ENCODE data around the gene GATB. TPM values are rescaled to one million over a fixed set of nuclear protein-coding genes. Genes with fewer than 3 reads are reported as not detected.

GATB gene
- total and polyA plus RNA-seq, 2 experiments from 2014 or later: 17.7 to 18.9 TPM

DNA sequence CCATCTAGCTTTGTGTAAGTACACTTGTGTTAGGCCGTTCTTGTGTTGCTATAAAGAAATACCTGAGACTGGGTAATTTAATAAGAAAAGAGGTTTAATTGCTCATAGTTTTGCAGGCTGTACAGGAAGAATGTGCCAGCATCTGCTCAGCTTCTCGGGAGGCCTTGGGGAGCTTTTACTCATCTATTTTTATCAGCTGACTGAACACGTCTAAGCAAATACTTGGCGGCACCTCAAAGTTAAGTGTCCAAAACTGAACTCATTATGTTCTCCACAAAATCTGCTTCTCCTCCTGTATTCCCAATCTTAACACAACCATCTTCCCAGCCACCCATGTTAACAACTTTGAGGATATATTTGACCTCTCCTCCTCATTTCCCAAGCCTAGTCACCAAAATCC is 42.4 kb upstream of the GATB start:
- Histone ChIP-seq H3K4me2 (no peak overlapping the region), H3K9me2 (ENCODE audit: insufficient read depth) (peaks cover 14% of the 10 kb centered on the region; the same call in 1 of the 2 replicates), H3K27ac (ENCODE audit: low read depth) (no peak overlapping the region), H3K27me3 (ENCODE audit: insufficient read depth) (no peaks in the 10 kb centered on the region), H4K20me1 (replicated peaks; ENCODE audit: insufficient read depth) (no peaks in the 10 kb centered on the region), H3K4me1 (ENCODE audit: insufficient read depth) (peaks cover 16% of the 10 kb centered on the region), H3K36me3 (ENCODE audit: insufficient read depth) (no peaks in the 10 kb centered on the region; the same call in 1 of the 2 replicates), H3K79me2 (replicated peaks; ENCODE audit: insufficient read depth) (no peaks in the 10 kb centered on the region), H3F3A (replicated peaks; ENCODE audit: low read depth) (no peaks in the 10 kb centered on the region), H2AFZ (no peak overlapping the region; the same call in 1 of the 2 replicates), H3K4me3 (no peak overlapping the region)
- H3K4me1 Mint-ChIP-seq: peaks cover 19% of the 10 kb centered on the region; the same call in 2 of the 3 replicates
- no peak for ATAC-seq
- TF ChIP-seq EZH2 (IDR thresholded peaks at IDR 0.05; ENCODE audit: low read depth, unreplicated experiment) (no peak), EZH2phosphoT487 (IDR thresholded peaks at IDR 0.05; ENCODE audit: unreplicated experiment) (no peak), STAT1 (IDR thresholded peaks at IDR 0.05; ENCODE audit: unreplicated experiment) (no peak), JUNB (IDR thresholded peaks at IDR 0.05; ENCODE audit: unreplicated experiment) (no peak), ZNF114 (CRISPR knock-in tag; IDR thresholded peaks at IDR 0.05) (no peak), NANOG (IDR thresholded peaks at IDR 0.05; ENCODE audit: borderline replicate concordance) (no peak), ZNF331 (CRISPR knock-in tag; IDR thresholded peaks at IDR 0.05; ENCODE audit: low read depth) (no peak), POLR2AphosphoS5 (IDR thresholded peaks at IDR 0.05; ENCODE audit: low read depth) (no peak), CREB1 (CRISPR knock-in tag; IDR thresholded peaks at IDR 0.05; ENCODE audit: low read depth) (no peak)
- TF ChIP-seq, protein P1, sequence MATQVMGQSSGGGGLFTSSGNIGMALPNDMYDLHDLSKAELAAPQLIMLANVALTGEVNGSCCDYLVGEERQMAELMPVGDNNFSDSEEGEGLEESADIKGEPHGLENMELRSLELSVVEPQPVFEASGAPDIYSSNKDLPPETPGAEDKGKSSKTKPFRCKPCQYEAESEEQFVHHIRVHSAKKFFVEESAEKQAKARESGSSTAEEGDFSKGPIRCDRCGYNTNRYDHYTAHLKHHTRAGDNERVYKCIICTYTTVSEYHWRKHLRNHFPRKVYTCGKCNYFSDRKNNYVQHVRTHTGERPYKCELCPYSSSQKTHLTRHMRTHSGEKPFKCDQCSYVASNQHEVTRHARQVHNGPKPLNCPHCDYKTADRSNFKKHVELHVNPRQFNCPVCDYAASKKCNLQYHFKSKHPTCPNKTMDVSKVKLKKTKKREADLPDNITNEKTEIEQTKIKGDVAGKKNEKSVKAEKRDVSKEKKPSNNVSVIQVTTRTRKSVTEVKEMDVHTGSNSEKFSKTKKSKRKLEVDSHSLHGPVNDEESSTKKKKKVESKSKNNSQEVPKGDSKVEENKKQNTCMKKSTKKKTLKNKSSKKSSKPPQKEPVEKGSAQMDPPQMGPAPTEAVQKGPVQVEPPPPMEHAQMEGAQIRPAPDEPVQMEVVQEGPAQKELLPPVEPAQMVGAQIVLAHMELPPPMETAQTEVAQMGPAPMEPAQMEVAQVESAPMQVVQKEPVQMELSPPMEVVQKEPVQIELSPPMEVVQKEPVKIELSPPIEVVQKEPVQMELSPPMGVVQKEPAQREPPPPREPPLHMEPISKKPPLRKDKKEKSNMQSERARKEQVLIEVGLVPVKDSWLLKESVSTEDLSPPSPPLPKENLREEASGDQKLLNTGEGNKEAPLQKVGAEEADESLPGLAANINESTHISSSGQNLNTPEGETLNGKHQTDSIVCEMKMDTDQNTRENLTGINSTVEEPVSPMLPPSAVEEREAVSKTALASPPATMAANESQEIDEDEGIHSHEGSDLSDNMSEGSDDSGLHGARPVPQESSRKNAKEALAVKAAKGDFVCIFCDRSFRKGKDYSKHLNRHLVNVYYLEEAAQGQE (IDR thresholded peaks at IDR 0.05; ENCODE audit: unreplicated experiment): no peak
- TF ChIP-seq, protein P2, sequence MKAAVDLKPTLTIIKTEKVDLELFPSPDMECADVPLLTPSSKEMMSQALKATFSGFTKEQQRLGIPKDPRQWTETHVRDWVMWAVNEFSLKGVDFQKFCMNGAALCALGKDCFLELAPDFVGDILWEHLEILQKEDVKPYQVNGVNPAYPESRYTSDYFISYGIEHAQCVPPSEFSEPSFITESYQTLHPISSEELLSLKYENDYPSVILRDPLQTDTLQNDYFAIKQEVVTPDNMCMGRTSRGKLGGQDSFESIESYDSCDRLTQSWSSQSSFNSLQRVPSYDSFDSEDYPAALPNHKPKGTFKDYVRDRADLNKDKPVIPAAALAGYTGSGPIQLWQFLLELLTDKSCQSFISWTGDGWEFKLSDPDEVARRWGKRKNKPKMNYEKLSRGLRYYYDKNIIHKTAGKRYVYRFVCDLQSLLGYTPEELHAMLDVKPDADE (IDR thresholded peaks at IDR 0.05): no peak
- TF ChIP-seq, protein P3, sequence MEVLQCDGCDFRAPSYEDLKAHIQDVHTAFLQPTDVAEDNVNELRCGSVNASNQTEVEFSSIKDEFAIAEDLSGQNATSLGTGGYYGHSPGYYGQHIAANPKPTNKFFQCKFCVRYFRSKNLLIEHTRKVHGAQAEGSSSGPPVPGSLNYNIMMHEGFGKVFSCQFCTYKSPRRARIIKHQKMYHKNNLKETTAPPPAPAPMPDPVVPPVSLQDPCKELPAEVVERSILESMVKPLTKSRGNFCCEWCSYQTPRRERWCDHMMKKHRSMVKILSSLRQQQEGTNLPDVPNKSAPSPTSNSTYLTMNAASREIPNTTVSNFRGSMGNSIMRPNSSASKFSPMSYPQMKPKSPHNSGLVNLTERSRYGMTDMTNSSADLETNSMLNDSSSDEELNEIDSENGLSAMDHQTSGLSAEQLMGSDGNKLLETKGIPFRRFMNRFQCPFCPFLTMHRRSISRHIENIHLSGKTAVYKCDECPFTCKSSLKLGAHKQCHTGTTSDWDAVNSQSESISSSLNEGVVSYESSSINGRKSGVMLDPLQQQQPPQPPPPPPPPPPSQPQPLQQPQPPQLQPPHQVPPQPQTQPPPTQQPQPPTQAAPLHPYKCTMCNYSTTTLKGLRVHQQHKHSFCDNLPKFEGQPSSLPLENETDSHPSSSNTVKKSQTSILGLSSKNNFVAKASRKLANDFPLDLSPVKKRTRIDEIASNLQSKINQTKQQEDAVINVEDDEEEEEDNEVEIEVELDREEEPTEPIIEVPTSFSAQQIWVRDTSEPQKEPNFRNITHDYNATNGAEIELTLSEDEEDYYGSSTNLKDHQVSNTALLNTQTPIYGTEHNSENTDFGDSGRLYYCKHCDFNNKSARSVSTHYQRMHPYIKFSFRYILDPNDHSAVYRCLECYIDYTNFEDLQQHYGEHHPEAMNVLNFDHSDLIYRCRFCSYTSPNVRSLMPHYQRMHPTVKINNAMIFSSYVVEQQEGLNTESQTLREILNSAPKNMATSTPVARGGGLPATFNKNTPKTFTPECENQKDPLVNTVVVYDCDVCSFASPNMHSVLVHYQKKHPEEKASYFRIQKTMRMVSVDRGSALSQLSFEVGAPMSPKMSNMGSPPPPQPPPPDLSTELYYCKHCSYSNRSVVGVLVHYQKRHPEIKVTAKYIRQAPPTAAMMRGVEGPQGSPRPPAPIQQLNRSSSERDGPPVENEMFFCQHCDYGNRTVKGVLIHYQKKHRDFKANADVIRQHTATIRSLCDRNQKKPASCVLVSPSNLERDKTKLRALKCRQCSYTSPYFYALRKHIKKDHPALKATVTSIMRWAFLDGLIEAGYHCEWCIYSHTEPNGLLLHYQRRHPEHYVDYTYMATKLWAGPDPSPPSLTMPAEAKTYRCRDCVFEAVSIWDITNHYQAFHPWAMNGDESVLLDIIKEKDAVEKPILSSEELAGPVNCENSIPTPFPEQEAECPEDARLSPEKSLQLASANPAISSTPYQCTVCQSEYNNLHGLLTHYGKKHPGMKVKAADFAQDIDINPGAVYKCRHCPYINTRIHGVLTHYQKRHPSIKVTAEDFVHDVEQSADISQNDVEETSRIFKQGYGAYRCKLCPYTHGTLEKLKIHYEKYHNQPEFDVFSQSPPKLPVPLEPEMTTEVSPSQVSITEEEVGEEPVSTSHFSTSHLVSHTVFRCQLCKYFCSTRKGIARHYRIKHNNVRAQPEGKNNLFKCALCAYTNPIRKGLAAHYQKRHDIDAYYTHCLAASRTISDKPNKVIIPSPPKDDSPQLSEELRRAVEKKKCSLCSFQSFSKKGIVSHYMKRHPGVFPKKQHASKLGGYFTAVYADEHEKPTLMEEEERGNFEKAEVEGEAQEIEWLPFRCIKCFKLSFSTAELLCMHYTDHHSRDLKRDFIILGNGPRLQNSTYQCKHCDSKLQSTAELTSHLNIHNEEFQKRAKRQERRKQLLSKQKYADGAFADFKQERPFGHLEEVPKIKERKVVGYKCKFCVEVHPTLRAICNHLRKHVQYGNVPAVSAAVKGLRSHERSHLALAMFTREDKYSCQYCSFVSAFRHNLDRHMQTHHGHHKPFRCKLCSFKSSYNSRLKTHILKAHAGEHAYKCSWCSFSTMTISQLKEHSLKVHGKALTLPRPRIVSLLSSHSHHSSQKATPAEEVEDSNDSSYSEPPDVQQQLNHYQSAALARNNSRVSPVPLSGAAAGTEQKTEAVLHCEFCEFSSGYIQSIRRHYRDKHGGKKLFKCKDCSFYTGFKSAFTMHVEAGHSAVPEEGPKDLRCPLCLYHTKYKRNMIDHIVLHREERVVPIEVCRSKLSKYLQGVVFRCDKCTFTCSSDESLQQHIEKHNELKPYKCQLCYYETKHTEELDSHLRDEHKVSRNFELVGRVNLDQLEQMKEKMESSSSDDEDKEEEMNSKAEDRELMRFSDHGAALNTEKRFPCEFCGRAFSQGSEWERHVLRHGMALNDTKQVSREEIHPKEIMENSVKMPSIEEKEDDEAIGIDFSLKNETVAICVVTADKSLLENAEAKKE (CRISPR knock-in tag; IDR thresholded peaks at IDR 0.05): no peak
- TF ChIP-seq, protein P4, sequence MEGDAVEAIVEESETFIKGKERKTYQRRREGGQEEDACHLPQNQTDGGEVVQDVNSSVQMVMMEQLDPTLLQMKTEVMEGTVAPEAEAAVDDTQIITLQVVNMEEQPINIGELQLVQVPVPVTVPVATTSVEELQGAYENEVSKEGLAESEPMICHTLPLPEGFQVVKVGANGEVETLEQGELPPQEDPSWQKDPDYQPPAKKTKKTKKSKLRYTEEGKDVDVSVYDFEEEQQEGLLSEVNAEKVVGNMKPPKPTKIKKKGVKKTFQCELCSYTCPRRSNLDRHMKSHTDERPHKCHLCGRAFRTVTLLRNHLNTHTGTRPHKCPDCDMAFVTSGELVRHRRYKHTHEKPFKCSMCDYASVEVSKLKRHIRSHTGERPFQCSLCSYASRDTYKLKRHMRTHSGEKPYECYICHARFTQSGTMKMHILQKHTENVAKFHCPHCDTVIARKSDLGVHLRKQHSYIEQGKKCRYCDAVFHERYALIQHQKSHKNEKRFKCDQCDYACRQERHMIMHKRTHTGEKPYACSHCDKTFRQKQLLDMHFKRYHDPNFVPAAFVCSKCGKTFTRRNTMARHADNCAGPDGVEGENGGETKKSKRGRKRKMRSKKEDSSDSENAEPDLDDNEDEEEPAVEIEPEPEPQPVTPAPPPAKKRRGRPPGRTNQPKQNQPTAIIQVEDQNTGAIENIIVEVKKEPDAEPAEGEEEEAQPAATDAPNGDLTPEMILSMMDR (conservative IDR thresholded peaks at IDR 0.05; ENCODE audit: low read depth in 2 of 2): no peak
- no peak overlapping the region for H3K27ac Mint-ChIP-seq
- peaks cover 3% of the 10 kb centered on the region for H3K27me3 Mint-ChIP-seq (ENCODE audit: insufficient read depth, low read depth, poor library complexity)
- H3K9me3 Mint-ChIP-seq: peaks cover 2% of the 10 kb centered on the region; the same call in 2 of the 3 replicates
- no peaks in the 10 kb centered on the region; the same call in 2 of the 3 replicates for H3K36me3 Mint-ChIP-seq (ENCODE audit: low read depth)
- DNase-seq (ENCODE audit: low spot score): no peak
- H3K4me3 Mint-ChIP-seq: no peak overlapping the region
